Measurements from ENCODE around the gene C5orf46.

Gene C5orf46

DNA sequence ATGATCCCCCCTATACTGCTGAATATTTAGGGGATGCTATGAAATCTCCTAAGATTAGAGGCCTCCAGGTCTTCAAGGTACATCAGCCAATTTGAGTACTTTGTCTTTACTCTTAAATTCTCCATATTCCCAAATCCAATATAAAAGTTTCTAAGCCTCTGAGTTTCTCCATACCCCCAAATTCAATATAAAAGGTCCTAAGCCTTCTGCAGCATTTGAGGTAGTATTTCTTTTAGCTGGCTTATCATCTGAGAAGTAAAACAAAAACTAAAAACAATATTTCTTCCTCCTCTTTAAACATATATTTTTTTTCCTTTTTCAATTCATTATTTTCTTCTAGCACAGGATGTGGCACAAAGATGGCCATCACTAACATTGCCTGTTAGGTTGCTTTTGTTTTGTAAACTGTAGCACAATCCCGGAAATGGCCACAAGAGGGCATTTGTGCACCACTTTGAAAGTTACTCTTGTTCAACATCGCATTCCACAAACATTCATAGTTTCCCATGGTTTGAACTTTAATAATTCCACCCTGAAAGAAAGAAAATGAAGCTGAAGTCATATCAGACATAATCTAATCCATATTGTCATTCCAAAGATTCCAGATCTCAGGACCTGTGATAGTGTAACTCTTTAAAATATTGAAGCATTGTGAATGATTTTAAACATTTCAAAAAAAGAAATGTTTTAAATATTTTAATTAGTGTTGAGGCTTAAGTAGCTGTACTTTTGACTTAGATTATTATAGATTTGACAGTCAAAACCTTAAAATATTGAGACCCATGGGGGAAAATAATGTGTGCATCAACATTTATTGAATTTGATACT is 48.8 kb downstream of the C5orf46 start:
- peak; percentile 6 for DNase-seq

DNA sequence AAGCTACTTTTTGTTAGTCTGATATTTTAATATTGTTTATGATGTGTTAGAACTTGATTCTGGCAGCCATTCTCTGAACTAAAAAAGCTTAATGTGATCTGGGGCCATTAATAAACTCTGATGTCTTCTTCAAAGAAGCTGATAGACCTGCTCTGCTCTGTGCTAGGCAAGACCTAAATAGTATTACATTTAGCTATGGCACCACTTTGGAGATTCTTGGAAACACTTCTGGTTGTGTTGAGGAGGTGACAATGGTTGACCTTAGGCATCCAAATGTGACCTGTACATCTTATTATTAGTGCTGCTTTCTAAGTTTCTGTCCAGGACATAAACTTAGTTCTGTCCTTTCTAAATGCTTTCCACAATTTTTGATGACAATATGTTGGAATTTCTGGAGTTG is 49.5 kb downstream of the C5orf46 start:
- DNase-seq = no peak

DNA sequence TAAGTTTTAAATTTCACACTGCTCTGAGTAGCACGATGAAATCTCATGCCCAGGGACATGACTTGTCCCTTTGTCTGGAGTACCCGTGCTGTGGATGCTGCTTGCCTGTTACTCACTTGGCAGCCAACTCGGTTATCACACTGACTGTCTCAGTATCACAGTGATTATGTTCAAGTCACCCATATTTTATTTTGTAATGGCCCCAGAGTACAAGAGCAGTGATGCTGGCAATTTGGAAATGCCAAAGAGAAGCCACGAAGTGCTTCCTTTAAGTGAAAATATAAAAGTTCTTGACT is 50.6 kb downstream of the C5orf46 start:
- DNase-seq = no peak

DNA sequence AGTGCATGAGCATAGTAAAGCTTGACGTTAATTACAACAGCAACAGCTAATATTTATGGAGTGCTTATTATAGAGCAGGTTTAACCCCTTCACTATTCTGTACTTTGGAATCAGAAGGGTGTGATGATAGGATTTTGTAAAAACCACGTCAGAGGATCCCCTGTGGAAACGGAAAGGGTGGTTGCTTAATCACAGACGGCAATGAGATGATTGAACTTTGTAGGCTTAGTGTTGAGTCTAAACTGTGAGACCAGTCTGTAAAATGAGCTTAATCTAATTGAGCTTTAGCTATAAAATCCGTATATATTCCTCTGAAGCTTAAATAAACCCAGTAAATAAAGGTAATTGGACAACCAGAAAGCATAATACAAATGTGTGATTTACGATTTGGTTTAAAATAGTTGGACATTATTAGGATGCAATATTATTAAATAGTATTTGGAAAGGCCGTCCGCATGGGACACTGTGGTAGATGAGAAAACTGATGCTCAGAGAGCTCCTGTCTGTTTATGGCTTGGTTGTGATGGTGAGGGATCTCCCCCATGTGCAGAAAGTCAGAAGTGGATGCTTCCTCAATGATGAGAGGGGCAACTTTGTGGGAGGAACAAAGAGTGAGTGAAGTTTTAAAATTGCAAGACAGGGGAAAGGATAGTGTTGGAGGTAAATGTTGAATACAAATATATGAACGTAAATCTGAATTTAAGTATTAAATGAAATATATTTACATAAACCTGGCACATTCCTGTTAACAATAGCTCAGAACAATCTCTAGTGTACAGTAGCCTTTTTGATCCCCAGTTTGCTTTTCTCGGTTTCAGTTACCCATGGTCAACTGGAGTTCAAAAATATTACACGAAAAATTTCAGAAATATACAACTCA is 51.2 kb downstream of the C5orf46 start:
- DNase-seq = no peak

DNA sequence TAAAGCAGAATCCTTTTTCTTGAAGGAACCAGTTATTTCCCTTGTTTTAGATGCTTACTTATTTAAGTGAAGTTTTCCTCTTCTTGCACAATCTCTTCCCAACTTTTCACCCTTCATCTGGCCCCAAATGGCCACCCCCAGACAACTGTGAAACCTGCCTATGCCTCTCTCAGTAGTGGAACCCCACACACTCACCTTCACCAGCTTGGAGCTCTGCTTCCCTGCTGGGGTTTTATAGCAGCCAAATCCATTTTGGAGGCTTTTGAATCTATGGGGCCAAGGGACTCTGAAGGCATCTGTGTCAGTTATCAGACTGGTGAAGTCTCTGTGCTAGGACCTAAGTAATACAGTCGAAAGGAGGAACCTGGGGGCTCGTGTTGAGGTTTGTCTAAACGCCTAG is 52.0 kb downstream of the C5orf46 start:
- DNase-seq = no peak

DNA sequence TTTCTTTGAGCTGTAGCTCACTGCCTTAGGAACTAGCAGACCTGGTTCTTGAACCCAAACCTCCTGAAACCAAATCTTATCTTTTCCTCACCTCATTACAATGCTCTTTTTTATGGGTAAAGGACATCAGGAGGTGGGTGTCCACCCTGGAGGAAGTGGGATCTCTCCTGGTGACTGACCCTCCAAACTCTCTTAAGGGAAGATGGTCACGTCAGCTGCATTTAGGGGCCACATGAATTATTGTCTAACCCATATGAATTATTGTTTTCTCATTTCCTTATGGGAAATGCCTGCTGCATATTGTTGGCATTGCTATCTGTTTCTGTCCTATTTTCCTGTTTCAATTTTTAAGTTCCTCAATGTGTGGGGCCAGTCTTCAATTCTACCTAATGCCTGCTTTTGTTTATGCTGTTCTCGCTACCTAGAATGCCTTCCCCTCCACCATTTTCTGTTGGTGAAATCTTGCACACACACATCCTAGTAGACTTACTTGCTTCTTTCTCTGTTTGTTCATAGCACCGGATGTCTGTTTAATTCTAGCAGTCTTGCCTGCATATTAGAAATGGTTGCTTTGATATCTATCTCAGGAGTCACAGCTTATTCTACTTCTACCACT is 52.9 kb downstream of the C5orf46 start:
- DNase-seq = no peak

DNA sequence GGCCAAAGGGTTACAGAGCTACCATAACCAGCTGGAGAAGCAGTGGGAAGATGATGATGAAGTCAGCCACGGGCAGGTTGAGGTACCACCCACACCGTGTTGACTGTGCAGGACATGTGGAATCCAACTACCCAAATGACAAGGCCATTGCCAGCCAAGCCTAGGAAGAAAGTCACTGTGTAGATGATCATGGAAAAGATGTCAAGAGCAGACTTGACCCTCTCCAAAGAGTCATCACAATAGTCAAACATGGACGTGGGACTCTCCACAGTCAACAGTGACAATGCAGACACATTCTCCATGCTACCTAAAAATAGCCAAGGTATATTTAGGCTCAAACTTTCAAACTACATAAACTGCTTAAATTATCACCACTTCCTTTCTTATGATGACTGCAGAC is 54.0 kb downstream of the C5orf46 start:
- no peak for DNase-seq

DNA sequence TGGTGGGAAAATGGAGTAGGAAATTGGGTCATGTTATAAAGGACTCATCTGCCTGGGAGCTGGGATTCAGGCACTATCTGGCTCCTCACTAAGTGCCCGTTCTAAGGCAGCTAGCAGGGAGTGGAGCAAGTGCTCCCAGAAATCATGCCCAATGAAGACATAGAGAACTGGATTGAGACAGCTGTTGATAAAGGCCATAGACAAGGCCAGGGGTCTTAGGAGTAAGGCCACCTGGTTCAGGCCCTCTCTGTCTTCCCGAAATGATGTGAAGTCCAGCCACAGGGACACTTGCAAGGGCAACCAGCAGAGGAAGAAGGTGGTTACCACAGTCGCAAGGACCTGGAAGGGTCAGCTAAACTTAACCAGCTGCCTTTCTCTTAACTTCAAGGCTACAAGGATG is 54.8 kb downstream of the C5orf46 start:
- no peak for DNase-seq

DNA sequence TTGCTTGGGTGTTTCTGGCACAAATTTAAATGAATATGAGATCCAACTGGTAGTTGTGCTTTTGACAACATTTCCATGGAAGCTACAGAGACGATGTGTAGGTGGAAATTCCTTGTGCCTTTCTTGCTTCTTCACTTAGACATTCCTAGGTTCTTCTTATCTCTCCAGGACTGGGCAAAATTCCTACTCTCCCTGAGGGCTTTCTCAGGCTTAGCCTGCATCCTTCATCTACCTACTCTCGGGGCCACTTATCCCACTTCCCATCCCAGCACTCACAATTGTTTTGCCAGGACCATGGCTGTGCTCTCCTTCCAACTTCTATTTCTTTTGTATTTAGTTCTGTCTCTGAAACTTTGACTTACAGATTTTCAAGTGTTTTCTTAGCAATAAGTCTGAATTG is 57.1 kb downstream of the C5orf46 start:
- no peak for DNase-seq

DNA sequence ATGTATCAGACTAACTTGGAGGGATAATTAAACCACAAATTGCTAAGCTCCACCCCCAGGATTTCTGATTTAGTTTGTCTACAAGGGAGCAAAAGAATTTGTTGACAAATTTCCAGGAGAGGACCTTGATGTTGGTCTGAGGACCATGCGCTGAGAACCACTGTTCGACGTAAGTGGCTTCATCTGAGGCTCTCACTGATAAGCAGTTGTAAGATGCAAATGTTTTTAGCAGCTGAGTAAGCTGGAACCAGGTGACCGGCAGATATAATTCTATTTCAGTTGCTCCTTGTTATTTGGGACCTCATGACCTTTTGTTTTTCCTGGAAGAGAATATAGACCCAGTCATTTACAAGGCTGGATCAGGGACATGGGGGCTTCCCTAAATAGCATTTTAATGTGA is 60.7 kb downstream of the C5orf46 start:
- DNase-seq = no peak

DNA sequence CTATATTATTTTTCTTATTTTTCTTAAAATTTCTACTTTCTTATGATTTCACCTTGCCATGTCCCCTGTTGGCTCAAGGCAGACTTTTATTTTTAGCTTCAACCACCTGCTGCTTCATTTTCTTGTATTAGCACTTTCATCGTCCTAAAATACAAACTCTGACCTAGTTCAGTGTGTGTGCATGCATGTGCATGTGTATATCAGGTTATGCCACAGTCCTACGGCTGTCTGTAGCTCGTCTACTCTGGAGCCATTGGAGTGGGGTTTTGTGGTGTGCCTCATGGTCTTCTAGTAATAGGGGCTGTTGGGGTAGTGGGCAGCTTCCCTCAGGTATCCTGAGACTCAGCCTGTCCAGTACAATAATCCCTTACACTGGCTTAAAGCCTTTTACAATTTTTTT is 61.5 kb downstream of the C5orf46 start:
- no peak for DNase-seq

DNA sequence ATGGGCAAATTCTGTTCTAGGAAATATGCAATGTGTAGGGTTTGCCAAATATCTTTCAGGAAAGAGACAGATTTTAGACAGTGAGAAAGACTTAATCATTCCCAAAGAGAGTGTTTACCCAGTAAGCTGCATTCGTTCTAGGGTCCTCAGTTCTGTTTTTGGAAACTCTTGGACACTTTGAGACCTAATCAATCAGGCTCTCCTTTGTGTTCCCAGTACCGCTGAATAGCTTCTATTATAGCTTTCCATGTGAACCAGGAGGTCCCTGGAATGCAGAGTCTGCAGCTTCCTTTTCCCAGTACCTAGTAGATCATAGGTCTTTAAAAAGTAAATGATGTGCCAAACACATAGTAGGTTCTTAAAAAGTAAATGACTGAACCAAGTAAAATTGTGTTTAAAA is 63.5 kb downstream of the C5orf46 start:
- no peak for DNase-seq

Measured in NCI-H2171 treated with DMSO at 0.1 percent for 48 hours (cell line).